HG03342 (cell line): ENCODE results near the gene PRDX5.

Experiments used
- ATAC-seq: cut with Tn5 transposase; IDR thresholded peaks from one replicate; pipeline ENCODE4 v1.9.1; 2021; ENCODE audit warnings: mild to moderate bottlenecking, moderate library complexity; ENCODE audit not compliant: unreplicated experiment

The PRDX5 gene

DNA sequence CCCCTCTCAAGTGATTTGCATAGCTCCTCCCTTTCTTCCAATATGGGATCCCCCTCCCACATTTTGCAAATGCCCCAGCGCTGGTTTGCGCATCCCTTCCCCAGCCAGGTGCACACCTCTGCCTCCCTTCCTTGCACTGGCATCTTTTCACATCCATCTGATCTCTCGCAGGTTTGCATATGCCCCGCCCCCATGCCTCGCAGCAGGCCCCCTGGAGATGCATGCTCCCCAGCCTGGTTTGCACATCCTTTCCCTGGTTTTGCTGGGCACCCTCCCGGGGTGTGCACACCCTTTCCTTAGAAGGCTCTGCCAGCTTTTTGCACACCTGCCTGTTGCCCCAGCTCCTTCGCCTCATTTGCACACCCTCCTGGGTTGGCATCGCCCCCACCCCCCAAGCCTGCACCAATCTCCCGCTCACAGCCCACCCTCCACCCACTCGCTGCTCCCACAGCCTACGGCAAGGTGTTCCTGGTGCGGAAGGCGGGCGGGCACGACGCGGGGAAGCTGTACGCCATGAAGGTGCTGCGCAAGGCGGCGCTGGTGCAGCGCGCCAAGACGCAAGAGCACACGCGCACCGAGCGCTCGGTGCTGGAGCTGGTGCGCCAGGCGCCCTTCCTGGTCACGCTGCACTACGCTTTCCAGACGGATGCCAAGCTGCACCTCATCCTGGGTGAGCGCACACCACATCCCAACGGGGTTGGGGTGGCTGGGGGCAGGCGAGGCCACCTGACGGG lies 42.0 kb downstream of the PRDX5 start:
- ATAC-seq: no peak

DNA sequence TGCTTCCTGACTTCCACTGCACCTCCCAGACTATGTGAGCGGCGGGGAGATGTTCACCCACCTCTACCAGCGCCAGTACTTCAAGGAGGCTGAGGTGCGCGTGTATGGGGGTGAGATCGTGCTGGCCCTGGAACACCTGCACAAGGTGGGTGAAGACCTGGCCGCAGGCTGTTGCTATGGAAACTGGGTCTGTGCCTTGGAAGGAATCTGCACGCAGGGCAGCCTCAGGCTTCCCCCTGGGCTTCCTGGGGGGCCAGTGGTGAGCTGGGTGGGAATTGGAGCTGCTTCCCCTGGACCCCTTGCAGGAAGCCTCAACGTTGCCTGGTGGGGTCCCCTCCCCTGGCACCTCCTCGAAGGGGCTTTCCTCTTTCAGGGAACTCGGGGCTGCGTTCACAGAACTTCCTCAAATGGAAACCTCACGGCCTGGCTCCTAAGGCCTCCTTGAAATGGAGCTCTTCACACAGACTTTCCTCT lies 42.6 kb downstream of the PRDX5 start:
- no peak for ATAC-seq

DNA sequence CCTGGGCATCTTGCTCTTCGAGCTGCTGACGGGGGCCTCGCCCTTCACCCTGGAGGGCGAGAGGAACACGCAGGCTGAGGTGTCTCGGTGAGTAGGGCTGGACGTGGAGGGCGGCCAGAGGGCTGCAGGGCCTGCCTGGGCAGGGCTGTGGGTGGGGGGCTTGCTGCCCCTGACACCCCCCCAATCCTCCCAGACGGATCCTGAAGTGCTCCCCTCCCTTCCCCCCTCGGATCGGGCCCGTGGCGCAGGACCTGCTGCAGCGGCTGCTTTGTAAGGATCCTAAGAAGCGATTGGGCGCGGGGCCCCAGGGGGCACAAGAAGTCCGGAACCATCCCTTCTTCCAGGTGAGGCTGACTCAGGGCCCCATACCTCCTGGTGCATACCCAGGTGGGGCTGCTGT lies 43.7 kb downstream of the PRDX5 start:
- ATAC-seq: no peak

DNA sequence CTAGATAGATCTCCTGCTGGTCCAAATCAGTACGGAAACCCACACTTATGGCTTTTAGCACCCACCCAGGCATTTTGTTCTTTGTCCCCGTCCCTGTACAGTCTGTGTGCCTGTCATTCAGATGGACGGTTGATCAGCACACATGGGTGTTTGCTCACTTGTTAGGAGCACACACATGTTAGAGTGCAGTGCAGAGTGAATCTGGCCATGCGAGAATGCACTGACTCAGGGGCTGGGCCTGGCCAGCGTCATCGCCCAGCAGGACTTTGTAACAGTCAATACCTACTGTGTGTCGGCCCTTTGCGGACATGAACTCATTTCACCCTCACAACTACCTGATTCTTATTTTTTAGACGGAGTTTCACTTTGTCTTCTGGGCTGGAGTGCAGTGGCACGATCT lies 44.4 kb downstream of the PRDX5 start:
- ATAC-seq: no peak

DNA sequence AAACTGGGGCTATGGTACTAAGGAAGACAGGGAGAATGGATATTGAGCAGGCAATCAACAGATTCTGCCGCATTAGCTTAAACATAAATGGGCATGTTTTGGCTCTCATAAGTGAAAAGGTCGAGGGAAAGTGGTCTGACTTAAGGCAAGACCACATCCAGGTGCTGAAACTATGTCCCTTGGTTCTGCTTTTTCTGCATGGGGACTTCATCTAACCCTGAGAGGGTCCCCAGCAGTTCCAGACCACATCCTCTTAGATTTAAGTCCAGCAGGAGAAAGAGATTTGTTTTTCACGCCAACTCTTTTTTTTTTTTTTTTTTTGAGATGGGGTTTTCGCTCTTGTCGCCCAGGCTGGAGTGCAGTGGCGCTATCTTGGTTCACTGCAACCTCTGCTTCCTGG lies 46.5 kb downstream of the PRDX5 start:
- ATAC-seq: no peak

DNA sequence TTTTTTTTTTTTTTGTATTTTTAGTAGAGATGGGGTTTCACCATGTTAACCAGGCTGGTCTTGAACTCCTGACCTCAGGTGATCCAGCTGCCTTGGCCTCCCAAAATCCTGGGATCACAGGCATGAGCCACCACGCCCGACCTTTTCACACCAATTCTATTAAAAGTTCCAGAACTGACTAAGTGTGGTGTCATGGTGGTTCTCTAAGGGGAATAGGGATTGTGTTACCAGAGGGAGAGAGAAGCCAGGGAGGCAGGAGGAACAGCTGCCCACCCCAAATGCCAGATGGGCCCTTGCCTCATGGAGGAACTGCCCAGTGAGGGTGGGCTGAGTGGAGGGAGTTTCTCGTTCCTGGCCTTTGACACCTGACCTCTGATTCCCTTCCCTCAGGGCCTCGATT lies 47.0 kb downstream of the PRDX5 start:
- ATAC-seq: no peak

DNA sequence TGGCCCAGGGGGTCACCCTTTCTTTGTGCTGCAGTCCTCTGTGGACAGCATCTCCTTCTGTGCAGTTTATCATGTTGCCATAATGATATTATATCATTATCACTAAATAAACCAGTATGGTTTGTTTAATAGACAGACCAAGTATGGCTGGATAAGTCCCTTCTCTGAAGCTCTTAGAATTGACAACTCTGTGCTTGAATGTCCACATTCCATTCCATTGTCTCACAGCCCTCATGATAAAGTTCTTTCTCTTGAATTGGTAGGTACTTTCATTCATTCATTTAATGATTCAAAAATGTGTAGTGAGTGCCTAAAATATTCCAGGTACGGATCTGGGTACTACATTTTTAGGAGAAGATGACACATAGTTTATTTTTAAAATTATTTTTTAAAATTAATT lies 48.8 kb downstream of the PRDX5 start:
- no peak for ATAC-seq

DNA sequence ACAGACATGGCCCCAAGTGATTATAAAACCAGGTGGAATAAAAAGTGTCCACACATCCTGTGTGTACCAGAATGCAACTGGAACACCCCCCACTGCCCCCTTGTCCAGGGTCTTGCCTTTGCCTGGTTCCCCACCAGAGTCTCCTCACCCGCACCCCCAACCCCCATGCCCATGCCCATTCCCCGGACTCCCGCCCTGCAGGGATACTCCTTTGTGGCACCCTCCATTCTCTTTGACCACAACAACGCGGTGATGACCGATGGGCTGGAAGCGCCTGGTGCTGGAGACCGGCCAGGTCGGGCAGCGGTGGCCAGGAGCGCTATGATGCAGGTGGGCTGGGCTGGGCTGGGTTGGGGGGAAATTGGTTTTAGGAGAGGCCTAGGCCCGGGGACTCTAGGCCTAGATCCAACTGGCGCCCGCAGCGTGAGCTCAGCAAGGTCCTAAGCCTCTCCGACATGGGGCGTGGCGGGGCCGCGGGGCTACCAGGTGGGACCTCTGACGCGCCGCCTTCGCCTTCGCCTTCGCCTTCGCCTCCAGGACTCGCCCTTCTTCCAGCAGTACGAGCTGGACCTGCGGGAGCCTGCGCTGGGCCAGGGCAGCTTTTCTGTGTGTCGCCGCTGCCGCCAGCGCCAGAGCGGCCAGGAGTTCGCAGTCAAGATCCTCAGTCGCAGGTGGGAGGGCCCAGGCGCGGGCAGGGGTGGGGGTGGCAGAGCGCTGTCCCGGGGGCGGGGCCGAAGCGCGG lies 50.2 kb downstream of the PRDX5 start:
- ATAC-seq: no peak

DNA sequence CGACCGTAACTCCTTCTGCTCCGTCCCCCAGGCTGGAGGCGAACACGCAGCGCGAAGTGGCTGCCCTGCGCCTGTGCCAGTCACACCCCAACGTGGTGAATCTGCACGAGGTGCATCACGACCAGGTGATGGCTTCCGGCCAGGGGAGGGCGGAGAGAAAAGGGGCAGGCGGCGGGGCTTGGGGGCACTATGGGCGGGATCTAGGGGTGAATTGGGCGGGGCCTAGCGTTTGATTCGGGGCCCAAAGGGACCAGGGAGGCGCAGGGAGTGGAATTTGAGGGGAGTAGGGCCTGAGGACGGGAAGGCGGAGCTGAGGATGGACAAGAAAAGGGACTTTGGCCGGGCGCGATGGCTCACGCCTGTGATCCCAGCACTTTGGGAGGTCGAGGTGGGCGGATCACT lies 50.8 kb downstream of the PRDX5 start:
- ATAC-seq: no peak

DNA sequence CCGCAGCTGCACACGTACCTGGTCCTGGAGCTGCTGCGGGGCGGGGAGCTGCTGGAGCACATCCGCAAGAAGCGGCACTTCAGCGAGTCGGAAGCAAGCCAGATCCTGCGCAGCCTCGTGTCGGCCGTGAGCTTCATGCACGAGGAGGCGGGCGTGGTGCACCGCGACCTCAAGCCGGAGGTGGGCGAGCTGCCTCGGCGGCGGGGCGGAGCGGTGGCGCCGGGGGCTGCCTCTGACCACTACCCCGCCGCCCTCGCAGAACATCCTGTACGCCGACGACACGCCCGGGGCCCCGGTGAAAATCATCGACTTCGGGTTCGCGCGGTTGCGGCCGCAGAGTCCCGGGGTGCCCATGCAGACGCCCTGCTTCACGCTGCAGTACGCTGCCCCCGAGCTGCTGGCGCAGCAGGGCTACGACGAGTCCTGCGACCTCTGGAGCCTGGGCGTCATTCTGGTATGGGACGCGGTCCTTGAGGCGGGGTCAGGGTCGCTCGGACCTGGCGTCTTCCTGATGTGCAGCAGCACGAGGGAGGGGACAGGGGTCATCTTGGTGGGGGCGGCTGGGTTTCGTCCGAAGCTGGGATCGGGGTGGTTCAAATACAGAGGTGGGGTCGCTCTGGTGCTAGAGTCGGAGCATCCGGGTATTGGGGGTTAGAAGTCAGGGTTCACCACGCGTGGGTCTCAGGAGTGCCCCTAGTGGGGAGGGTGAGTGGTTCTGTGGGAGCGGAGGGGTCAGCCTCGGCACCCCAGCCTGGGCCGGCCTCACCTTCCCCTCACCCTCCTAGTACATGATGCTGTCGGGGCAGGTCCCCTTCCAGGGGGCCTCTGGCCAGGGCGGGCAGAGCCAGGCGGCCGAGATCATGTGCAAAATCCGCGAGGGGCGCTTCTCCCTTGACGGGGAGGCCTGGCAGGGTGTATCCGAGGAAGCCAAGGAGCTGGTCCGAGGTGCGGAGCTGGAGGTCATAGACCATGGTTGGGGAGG lies 51.8 kb downstream of the PRDX5 start:
- ATAC-seq: no peak

DNA sequence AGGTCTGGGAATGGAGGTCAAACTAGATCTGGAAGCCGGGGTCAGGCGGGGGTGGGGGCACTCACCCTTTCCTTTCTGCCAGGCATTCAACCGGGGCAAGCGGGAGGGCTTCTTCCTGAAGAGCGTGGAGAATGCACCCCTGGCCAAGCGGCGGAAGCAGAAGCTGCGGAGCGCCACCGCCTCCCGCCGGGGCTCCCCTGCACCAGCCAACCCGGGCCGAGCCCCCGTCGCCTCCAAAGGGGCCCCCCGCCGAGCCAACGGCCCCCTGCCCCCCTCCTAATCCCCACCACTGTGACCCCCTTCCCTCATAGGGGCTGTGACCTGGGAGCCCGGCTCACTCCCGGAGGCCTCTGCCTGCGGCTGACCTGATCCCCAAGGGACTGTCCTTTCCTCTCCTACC lies 53.3 kb downstream of the PRDX5 start:
- ATAC-seq: no peak
